ENCODE results near the gene CD36.

The CD36 gene

GRCh38 chr7:80593869-80594586 lies 44.4 kb upstream of the CD36 start:
- TF ChIP-seq TCF4 (CRISPR knock-in tag; IDR thresholded peaks at IDR 0.05; ENCODE audit: borderline replicate concordance), result no peak
- no peak for TF ChIP-seq POU6F1 (CRISPR knock-in tag; IDR thresholded peaks at IDR 0.05; ENCODE audit: borderline replicate concordance, low read depth)
- TF ChIP-seq TOX (CRISPR knock-in tag; IDR thresholded peaks at IDR 0.05; ENCODE audit: borderline replicate concordance), result no peak
- no peak for TF ChIP-seq ISL1 (CRISPR knock-in tag; IDR thresholded peaks at IDR 0.05)
- no peak for TF ChIP-seq GLIS3 (CRISPR knock-in tag; IDR thresholded peaks at IDR 0.05)
- TF ChIP-seq CSDC2 (CRISPR knock-in tag; IDR thresholded peaks at IDR 0.05), result no peak
- TF ChIP-seq ZNF565 (CRISPR knock-in tag; conservative IDR thresholded peaks at IDR 0.05; ENCODE audit: low read depth), result no peak
- TF ChIP-seq PPARA (CRISPR knock-in tag; IDR thresholded peaks at IDR 0.05; ENCODE audit: borderline replicate concordance), result no peak
- TF ChIP-seq TSHZ2 (CRISPR knock-in tag; IDR thresholded peaks at IDR 0.05), result no peak
- no peak for TF ChIP-seq ARNTL (CRISPR knock-in tag; IDR thresholded peaks at IDR 0.05; ENCODE audit: borderline replicate concordance, low read depth)
- TF ChIP-seq ZNF8 (CRISPR knock-in tag; IDR thresholded peaks at IDR 0.05), result no peak
- no peak for TF ChIP-seq SNAI2 (CRISPR knock-in tag; IDR thresholded peaks at IDR 0.05)
- no peak for TF ChIP-seq OSR1 (CRISPR knock-in tag; IDR thresholded peaks at IDR 0.05)
- TF ChIP-seq ZNF70 (CRISPR knock-in tag; IDR thresholded peaks at IDR 0.05), result no peak
- no peak for TF ChIP-seq CSRNP3 (CRISPR knock-in tag; IDR thresholded peaks at IDR 0.05)
- TF ChIP-seq RARB (CRISPR knock-in tag; IDR thresholded peaks at IDR 0.05), result no peak
- no peak for TF ChIP-seq CREB5 (CRISPR knock-in tag; IDR thresholded peaks at IDR 0.05; ENCODE audit: low read depth)
- ATAC-seq, result no peak; the same call in 2 of the 3 replicates

GRCh38 chr7:80596933-80597517 lies 41.4 kb upstream of the CD36 start:
- no peak for ATAC-seq
- no peak for TF ChIP-seq PPARA (CRISPR knock-in tag; IDR thresholded peaks at IDR 0.05; ENCODE audit: borderline replicate concordance)
- TF ChIP-seq PATZ1 (CRISPR knock-in tag; IDR thresholded peaks at IDR 0.05; ENCODE audit: borderline replicate concordance), result no peak
- no peak for TF ChIP-seq ZNF565 (CRISPR knock-in tag; conservative IDR thresholded peaks at IDR 0.05; ENCODE audit: low read depth)
- TF ChIP-seq TOX (CRISPR knock-in tag; IDR thresholded peaks at IDR 0.05; ENCODE audit: borderline replicate concordance), result no peak
- TF ChIP-seq TSHZ2 (CRISPR knock-in tag; IDR thresholded peaks at IDR 0.05), result no peak
- no peak for TF ChIP-seq SNAI2 (CRISPR knock-in tag; IDR thresholded peaks at IDR 0.05)
- no peak for TF ChIP-seq CSDC2 (CRISPR knock-in tag; IDR thresholded peaks at IDR 0.05)
- no peak for TF ChIP-seq BACH2 (CRISPR knock-in tag; IDR thresholded peaks at IDR 0.05; ENCODE audit: borderline replicate concordance)

Data from SK-N-SH treated with all-trans-retinoic acid at 6 μM for 48 hours (cell line).